GM23338 (cell line): ENCODE measurements around the gene MUC16. TPM values are rescaled to one million over a fixed set of nuclear protein-coding genes. Genes with fewer than 3 reads are reported as not detected.

Experiments used
- JUNB ChIP-seq: IDR thresholded peaks from one replicate; pipeline ENCODE4 v1.6.1; 2016; ENCODE audit warnings: antibody characterized with exemption; ENCODE audit not compliant: unreplicated experiment
- NANOG ChIP-seq: IDR thresholded peaks from 2 replicates; pipeline ENCODE4 v1.6.1; 2016; ENCODE audit warnings: antibody characterized with exemption, borderline replicate concordance
- STAT1 ChIP-seq: IDR thresholded peaks from one replicate; pipeline ENCODE4 v1.6.1; 2016; ENCODE audit warnings: antibody characterized with exemption; ENCODE audit not compliant: unreplicated experiment
- ZNF114 ChIP-seq: fragments of 250-450 bp; sonication (Bioruptor Pico); IDR thresholded peaks from 2 replicates; pipeline ENCODE4 v1.5.0; 2020; ENCODE audit warnings: mild to moderate bottlenecking, moderate library complexity
- ZNF331 ChIP-seq: fragments of 250-450 bp; sonication (Bioruptor Pico); IDR thresholded peaks from 2 replicates; pipeline ENCODE4 v1.5.0; 2020; ENCODE audit warnings: low read depth, mild to moderate bottlenecking, moderate library complexity
- ZNF462 ChIP-seq: fragments of 250-450 bp; sonication (Bioruptor Pico); IDR thresholded peaks from 2 replicates; pipeline ENCODE4 v1.5.0; 2020; ENCODE audit warnings: mild to moderate bottlenecking, moderate library complexity
- polyA plus RNA-seq: library from polyadenylated mRNA; unstranded; fragments of >200 nt; fragmentation: Nextera tagmentation; extraction: Ambion mirVana; gene quantifications from 2 replicates; pipeline ENCODE4 v1.2.1, GENCODE V29; 2016
- total RNA-seq: library from RNA; depleted of rRNA; stranded (reverse); fragments of >200 nt; shearing (Covaris generic); gene quantifications from 2 replicates; pipeline ENCODE4 v1.2.3, GENCODE V29; 2014
- TF ChIP-seq, protein P1 (sequence below): IDR thresholded peaks from 2 replicates; pipeline ENCODE4 v1.6.1; 2016; ENCODE audit warnings: antibody characterized with exemption
- TF ChIP-seq, protein P2 (sequence below), 2 experiments: fragments of 200-600 bp in 1 of 2; sonication (generic) in 1 of 2; conservative IDR thresholded peaks; 2 replicates each; pipeline versions ENCODE4 v1.5.1 to v1.6.1; 2016 to 2017; ENCODE audit warnings: antibody characterized with exemption in 2 of 2, low read depth in 2 of 2, mild to moderate bottlenecking in 2 of 2, moderate library complexity in 1 of 2

MUC16 gene
- total and polyA plus RNA-seq, 2 experiments from 2014 or later, result 0.06 to 0.42 TPM

DNA sequence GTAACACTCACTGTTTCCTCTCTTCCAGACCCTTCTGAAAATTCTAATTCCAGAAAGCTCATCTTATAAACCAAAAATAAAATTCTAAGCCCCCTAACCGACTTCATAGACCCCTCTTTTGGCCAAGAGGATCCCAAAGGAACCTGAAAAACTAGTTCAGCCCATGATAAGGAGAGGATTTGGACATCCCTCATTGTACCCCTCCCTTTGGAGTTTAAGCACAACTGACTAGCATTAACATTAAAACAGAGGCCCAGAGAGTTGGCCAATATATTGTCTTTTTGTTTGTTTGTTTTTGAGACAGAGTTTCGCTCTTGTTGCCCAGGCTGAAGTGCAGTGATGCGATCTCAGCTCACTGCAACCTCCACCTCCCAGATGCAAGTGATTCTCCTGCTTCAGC, 34.2 kb upstream of the MUC16 start (continued):
- TF ChIP-seq ZNF462 (CRISPR knock-in tag) (no peak), JUNB (no peak), ZNF114 (no peak), NANOG (no peak), STAT1 (no peak), ZNF331 (no peak)
- TF ChIP-seq, protein P1, sequence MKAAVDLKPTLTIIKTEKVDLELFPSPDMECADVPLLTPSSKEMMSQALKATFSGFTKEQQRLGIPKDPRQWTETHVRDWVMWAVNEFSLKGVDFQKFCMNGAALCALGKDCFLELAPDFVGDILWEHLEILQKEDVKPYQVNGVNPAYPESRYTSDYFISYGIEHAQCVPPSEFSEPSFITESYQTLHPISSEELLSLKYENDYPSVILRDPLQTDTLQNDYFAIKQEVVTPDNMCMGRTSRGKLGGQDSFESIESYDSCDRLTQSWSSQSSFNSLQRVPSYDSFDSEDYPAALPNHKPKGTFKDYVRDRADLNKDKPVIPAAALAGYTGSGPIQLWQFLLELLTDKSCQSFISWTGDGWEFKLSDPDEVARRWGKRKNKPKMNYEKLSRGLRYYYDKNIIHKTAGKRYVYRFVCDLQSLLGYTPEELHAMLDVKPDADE, result no peak
- TF ChIP-seq, protein P2, sequence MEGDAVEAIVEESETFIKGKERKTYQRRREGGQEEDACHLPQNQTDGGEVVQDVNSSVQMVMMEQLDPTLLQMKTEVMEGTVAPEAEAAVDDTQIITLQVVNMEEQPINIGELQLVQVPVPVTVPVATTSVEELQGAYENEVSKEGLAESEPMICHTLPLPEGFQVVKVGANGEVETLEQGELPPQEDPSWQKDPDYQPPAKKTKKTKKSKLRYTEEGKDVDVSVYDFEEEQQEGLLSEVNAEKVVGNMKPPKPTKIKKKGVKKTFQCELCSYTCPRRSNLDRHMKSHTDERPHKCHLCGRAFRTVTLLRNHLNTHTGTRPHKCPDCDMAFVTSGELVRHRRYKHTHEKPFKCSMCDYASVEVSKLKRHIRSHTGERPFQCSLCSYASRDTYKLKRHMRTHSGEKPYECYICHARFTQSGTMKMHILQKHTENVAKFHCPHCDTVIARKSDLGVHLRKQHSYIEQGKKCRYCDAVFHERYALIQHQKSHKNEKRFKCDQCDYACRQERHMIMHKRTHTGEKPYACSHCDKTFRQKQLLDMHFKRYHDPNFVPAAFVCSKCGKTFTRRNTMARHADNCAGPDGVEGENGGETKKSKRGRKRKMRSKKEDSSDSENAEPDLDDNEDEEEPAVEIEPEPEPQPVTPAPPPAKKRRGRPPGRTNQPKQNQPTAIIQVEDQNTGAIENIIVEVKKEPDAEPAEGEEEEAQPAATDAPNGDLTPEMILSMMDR (conservative IDR thresholded peaks at IDR 0.05; ENCODE audit: low read depth in 2 of 2), result no peak
